Retina (tissue), 1 donor: ENCODE results near the gene ALDOB.
"Not testable (repeated sequence)": the region's sequence is repeated elsewhere in the genome, so short reads cannot be mapped to it uniquely, and the experiment has no call there.

Source experiments
- DNase-seq: peaks from one replicate; pipeline ENCODE4 v3.0.0-alpha.2; 2016

ALDOB gene

DNA sequence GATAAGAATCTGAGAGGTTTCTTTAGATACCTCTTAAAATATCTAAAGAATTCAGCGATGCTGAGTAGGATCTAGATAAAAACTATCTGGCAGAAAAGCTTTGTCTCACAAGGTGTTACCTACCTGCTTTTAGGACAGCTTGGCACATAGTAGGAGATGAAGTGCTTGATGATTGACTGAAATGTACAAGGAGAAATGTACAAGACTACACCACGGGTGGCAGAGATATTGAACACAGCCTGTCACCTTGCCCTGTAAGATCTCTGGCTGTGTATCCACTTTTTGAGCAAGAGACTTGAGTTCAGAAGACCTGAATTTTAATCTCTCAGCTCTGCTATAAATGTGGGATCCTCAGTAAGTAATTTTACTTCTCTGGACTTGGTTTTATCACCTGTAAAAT, 15.7 kb downstream of the ALDOB start:
- no peak for DNase-seq

DNA sequence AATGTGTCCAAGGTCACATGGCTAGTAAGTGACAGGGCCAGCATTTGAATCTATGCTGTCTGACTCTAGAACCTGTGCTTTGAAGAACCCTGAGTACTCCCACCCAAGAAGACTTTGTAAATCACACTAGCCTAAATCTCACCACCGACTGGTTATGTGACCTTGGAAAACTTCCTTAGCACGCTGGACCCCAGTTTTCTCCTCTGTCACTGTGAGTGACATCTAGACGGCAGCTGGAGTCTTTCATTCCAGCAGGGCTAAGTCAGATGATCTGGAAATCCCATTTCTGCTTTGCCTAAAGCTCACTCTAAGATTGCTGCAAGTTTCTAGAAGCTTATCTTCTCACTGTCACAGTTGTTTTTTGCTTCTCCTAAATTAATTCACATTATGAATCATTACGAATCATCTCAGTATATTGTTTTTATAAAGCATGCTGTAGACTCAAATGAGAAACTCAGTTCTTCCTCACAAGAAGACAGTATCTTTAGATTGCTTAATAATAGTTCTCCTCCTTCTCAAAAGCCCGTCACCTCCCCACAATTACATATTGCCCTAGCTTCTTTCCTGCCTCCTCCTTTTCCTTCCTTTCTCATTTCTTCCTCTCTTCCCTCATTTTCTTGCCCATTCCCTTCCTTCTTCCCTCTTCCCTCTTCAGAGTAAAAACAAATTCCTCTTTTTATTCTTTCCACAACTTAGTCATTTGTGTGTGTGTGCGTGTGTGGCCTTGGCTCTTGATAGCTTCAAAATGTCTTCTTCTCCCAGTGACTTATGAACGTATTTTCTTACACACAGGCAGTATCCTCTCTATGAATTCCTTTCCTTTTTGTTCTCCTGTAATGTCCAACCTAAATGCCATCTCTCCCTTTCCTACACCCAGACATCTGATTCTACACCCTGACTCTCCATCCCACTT, 16.8 kb downstream of the ALDOB start:
- no peak for DNase-seq

DNA sequence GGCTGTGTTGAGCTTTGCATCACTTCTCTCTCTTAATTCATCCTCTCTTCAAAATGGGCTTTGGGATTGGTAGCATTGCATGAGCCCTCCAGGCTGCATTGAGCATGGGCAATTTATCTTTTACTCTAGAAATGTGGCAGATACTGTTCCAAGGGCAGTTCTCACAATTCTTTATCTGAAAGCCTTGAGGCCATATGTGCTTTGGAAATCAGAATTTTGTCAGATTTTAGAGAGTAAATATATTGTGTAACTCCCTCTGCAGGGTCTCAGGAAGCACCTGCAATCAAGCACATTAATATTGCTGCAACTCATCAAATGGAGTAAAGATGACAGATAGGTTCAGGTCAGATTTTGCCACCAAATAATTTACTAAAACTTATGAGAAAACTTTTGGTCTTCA, 17.6 kb downstream of the ALDOB start:
- no peak for DNase-seq

DNA sequence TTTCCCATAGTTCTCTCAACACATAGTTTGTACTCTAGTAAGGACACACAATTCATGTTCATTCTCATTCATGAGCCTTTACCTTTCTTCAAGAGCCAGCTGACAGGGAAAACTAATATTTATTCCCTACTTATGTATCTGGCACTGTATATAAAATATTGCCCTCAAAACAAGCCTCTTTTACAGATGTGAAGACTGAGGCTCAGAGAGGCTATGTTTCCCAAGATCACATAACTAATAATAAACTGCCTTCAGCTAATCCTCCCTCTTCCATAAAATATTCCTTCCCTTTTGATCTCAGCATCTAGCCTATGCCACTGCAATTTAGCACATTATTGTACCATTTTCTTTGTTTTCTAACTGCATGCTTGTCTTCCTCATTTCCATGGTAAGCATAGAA, 18.2 kb downstream of the ALDOB start:
- DNase-seq = no peak

DNA sequence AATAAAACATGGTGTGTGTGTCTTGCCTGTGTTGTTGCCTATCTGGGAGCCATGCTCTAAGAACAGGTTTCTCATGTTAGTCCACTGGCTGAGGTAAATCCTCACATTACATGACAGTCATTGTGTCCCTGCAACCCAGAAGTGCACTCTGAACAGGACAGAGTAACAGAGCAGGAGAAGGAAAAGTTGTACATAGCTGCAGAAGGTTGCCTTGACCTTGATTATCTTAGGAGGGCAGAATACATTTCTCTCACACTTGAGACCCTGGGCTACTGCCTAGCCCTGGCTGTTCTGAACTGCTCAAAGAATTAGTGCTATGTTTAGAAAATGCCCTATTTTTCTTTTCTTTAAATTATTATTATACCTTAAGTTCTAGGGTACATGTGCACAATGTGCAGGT, 20.0 kb downstream of the ALDOB start:
- no peak for DNase-seq

DNA sequence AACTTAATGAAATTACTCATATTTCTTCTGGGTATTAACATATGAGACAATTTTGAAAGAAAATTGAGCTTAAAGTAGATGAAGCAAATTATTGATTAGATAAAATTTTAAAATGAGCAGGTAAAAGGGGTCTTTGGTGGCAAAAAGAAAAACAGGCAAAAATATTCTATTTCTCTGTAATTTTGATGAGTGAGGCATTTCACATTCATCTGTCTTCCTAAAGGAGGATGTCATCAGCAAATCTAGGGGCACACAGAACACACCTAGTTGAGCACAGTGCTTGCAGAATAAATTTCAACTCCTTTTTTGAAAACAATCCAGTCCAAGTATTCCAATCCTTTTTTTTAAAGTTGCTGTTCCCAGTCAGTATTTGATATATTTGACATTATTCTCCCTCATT, 20.7 kb downstream of the ALDOB start:
- no peak for DNase-seq

DNA sequence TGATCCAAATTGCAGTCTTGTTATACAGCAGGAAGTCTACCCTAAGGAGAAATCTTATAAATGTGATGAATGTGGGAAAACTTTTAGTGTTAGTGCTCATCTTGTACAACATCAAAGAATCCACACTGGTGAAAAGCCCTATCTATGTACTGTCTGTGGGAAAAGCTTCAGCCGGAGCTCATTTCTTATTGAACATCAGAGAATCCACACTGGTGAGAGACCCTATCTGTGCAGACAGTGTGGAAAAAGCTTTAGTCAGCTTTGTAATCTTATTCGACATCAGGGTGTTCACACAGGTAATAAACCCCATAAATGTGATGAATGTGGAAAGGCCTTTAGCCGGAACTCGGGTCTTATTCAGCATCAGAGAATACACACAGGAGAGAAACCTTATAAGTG, 26.5 kb downstream of the ALDOB start:
- no peak for DNase-seq

DNA sequence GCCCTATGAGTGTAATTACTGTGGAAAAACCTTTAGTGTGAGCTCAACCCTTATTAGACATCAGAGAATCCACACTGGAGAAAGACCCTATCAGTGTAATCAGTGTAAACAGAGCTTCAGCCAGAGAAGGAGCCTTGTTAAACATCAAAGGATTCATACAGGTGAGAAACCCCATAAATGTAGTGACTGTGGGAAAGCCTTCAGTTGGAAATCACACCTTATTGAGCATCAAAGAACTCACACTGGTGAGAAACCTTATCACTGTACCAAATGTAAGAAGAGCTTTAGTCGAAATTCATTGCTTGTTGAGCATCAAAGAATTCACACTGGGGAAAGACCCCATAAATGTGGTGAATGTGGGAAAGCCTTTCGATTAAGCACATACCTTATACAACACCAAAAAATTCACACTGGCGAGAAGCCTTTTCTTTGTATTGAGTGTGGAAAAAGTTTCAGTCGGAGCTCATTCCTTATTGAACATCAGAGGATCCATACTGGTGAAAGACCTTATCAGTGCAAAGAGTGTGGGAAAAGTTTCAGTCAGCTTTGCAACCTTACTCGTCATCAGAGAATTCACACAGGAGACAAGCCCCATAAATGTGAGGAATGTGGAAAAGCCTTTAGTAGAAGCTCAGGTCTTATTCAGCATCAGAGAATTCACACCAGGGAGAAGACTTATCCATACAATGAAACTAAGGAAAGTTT, 27.0 kb downstream of the ALDOB start:
- DNase-seq = no peak

DNA sequence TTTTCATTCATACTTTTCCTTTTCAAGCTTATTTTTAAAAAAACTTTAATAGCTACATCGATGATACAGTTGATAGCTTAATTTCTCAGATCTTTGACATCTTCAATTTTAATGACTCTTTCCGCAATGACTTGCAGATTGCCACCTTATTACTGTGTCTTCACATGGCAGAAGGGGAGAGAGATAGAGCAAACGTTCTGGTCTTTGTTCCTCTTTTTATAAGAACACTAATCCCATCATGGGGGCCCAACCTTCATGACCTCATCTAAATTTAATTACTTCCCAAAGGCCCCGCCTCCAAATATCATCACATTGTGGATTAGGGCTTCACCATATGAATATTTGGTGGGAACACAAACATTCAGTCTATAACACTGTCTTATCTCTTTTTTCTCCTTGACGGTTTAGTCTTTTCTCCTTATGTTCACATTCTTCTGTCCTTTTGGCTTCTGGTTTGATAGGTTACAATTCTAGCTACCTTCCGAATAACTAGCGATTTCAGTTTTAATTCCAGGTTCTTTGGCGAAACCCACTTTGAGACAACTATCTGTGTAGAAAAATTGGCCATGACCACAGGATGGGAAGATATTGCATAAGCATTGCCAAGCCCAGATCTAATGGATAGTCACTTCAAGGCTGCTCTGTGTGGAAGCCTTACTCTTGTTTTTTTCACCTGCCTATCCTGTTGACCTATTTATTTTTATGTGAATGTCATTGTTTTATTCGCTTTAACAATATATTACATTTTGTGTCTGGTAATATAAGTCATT, 31.9 kb downstream of the ALDOB start:
- no peak for DNase-seq

DNA sequence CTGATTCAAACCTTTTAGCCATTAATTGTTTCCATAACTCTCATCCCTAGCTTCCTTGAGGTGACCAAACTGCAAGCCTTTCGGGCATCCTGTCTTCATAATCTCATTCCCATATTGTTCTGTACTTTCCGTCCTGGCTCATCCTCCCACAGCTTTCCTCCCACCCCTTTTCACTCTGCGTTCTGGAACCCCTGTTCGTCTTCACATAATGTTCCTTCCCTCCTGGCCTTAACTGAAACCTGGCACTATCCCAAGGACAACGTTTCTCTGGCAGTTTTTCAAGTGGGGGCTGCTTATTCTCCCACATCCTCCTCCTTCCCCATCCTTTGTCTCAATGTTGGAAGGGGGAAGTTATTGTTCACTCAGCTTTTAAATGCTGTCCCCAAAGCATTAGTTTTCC, 35.5 kb downstream of the ALDOB start:
- DNase-seq = no peak

DNA sequence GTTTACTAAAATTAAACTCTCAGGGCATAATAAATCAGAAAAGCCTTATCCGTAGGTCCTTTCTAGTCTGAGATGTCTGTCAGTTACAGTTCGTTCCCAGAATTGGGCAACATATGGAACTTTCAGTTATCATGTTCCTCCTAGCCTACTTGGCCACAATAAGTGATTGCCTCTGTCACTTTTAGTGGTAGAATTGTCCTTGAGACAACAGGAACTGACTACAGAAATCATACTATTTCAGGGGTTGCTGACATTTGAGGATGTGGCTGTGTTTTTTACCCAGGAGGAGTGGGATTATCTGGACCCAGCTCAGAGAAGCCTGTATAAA, 36.0 kb downstream of the ALDOB start:
- DNase-seq = no peak

DNA sequence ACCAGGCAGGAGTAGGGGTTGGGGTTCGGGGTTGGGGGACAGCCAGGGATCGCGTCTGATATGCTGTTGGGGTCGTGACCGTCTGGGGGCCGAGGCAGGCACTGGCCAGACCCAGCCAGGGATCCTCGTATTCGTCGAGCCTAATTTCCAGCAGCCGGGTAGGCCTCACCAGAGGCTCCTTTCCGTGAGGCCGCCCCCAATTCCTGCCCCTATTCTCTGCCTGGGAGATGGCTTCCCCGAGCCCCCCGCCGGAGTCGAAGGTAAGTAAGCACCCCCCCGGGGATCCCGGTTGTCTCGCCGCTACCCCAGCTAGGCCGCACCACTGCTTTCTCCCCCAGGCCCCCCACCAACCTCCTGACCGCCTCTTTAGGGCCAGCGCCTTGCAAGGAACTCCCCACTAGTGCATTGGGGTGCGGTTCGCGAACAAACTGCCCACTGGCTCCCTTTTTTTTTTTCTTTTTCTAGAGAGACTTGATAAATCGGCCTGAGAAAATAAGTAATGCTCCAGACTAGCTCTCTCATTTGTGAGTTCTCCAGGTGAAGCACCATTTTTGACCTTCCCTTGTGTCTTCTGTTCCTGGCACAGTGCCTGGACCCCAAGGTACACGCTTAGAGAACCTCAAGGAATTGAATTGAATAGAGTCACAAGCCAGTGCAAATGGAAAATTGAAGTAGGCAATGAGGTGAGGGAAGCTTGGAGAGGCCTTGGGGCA, 36.5 kb downstream of the ALDOB start:
- no peak for DNase-seq

DNA sequence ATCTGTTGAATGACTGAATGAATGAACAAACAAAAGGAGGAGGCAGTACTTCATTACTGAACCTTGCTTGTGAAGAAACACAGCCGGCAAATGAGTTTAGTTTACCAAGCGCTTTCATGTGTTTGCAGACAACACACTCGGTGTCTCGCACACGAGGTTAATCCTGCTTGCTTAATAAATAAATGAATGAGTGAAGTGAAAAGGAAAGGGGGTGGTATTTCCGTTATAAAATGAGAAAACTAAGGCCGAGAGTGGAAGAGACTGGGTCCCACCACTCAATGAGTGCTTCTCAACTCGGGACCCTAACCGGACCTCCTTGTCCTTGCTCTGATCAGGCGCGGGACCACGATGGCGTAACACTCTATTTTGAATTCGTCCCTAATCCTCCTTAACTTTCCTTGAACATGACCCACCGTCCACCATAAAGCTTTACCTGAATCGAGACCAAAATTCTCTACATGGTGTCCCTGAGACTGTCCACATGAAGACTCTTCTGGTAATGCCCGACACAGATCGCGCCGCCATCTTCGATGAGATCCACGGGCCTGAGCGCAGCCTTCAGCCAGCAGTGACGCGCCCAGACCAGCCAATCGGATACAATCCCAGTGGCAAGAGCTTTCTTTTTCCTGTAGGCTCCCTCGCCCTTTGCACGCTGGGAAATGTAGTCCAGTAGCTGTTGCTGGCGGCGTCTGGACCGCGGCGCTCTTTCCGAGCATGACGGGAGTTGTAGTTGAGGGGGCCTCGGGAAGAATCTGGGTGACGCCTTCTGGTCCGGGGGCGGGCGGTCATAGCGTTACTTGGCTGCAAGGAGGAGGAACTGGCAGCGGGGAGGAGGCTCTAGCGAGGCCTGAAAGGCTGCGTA, 37.3 kb downstream of the ALDOB start, which contains the start of the genes MRPL50 and ZNF189:
MRPL50 (minus strand) TSS at position 551 of the 862 bp plus-strand sequence; CDS start at position 525, 26 bp downstream.
ZNF189 (plus strand) TSS at position 784 of the 862 bp plus-strand sequence. CDS start 306 bp downstream, outside the sequence.
- DNase-seq = peak; percentile 95

DNA sequence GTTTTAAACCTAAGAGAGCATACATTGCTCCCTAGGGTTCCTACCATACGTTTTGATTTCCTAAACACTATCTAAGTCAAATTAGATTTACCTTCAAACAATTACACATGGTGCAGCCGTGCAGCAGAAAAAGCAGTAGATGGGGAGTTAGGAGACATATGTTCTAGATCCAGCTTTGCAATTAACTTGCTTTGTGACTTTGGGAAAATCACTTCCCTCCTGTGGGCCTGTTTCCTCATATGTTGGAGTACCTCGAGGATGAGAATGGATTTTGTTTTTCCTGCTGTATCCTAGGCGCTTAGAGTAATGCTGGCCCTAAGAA, 37.9 kb downstream of the ALDOB start:
- DNase-seq = no peak

DNA sequence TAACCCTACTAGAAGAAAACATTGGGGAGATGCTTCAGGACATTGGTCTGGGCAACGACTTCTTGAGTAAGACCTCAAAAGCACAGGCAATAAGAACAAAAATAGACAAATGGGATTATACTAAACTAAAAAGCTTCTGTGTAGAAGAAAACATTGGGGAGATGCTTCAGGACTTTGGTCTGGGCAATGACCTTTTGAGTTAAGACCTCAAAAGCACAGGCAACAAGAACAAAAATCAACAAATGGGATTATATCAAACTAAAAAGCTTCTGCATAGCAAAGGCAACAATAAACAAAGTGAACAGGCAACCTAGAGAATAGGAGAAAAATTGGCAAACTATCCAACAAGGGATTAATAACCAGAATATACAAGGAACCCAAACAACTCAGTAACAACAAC, 40.9 kb downstream of the ALDOB start:
- DNase-seq = no peak

DNA sequence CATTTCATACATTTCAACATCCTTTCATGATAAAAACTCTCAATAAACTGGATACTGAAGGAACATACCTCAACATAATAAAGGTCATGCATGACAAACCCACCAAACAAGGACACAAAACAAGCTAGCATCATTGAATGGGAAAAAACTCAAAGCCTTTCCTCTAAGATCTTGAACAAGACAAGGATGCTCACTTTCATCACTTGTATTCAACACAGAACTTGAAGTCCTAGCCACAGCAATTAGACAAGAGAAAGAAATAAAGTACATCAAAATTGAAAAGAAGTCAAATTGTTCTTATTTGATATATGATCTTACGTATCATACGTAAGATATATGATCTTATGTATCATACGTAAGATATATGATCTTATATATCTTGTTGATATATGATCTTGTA, 42.4 kb downstream of the ALDOB start:
- no peak for DNase-seq

DNA sequence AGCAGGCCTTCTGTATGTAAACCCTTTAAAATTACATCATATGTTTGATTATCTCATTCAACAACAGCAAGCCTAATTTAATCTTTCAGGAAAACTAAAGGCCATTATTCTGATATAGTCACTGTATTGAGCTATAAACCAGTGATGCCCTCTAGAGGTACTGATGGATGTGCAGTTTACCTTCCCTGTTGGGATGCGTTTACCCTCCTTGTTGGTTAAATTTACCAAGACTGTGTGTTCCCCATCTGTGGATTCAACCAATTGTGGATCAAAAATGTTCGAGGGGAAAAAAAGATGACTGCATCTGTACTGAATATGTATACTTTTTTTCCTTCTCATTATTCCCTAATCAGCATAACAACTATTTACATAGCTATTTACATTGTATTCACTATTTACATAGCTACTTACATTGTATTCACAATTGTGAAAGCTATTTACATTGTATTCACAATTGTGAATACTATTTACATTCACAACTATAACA, 47.0 kb downstream of the ALDOB start:
- DNase-seq = no peak

DNA sequence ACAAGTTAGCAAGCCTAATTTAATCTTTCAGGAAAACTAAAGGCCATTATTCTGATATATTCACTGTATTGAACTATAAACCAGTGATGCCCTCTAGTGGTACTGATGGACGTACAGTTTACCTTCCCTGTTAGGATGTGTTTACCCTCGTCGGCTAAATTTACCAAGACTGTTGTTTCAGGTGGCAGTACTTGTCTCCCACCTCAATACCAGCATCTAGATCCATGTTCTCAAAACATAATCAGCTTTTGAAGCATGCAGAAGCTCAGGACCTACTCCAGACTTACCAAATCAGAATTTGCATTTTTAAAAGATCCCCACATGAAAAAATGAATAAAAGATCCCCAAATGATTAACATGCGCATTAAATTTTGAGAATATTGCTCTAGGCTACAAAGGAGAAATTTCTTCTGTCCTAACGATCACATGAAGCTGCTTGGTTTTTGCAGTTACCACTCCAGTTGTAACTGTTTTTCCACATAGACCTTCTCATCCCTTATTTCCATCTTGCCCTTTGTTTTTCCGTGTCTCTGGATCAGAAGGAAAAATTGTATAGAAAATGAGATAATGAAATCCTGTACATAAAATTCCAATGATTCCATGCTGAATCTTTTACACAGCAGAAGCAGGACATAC, 47.6 kb downstream of the ALDOB start:
- DNase-seq = no peak

DNA sequence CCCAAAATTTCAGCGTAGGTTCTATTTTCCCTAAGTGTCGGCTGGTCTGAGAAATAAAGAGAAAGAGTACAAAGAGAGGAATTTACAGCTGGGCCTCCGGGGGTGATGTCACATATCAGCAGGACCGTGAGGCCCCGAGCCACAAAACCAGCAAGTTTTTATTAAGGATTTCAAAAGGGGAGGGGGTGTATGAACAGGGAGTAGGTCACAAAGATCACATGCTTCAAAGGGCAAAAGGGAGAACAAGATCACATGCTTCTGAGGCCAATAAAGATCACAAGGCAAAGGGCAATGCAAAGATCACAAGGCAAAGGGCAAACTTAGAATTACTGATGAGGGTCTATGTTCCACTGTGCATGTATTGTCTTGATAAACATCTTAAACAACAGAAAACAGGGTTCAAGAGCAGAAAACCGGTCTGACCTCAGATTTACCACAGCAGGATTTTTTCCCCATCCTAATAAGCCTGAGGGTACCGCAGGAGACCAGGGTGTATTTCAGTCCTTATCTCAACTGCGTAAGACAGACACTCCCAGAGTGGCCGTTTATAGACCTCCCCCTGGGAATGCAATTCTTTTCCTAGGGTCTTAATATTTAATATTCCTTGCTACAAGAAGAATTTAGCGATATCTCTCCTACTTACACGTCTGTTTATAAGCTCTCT, 50.6 kb downstream of the ALDOB start, which contains the start of gene BAAT:
BAAT (minus strand) TSS at position 134 of the 664 bp plus-strand sequence. CDS start 13,602 bp downstream, outside the sequence.
- not testable (repeated sequence) for DNase-seq

DNA sequence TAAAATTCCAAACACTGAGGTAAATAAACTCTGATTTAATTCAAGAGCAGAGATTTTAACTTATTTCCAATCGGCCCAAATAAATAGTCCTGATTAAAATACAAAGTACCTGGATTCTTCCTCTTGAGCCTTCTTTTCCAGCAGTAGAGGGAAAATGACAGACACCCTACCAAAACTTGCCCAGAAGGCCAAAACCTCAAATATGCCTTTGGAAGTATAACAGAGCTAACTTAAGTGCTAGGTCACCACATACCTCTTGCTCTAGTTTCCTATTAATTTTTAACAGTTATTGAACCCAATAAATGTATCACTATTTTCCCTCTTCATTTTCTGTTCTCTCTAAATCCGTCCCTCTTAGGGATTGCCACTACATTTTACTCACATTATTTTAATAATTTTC, 52.2 kb downstream of the ALDOB start:
- no peak for DNase-seq
